ENCODE data around the gene OR51E1. TPM values are rescaled to one million over a fixed set of nuclear protein-coding genes. Genes with fewer than 3 reads are reported as not detected.

Gene OR51E1
- total RNA-seq (2014; rRNA removed; shearing (Covaris generic)): 0.09 TPM in 1 of 2 replicates, not detected in the other
- total RNA-seq (2022): not detected in 2 replicates
- Bru-seq, nascent RNA: not detected
- percentile 9 among the genes with signal in this experiment for BruChase-seq, experiment 1, labeled RNA remaining after a 6-hour chase
- BruChase-seq, experiment 2, labeled RNA remaining after a 2-hour chase: not detected
- long read RNA-seq: 0 reads

- H3K27ac ChIP-seq (ENCODE audit: low read depth, low read length, poor library complexity, severe bottlenecking): no peak within 1 kb of the TSS
- no TSS peak for BruUV-seq (replicated peaks)
Measured at GRCh38 chr11:4643682-4644081, at the start of gene OR51E1. Gene OR51E1, plus strand, starts transcription at chr11:4643982. Its CDS starts 8,545 bp downstream, at chr11:4652527.

GRCh38 chr11:4605057-4605456, 38.7 kb upstream of the OR51E1 start:
- BruUV-seq (replicated peaks): no TSS peak
- no peak overlapping the region for H3K27ac ChIP-seq (ENCODE audit: low read depth, low read length, poor library complexity, severe bottlenecking)
- ChIA-PET POLR2A (interaction anchor here (1.9 kb wide), 1 partner anchor 13 kb away, joined by 5 read pairs; no protein-coding TSS in a partner anchor), CTCF (ENCODE audit: unreplicated experiment) (no interaction called here)
- H3K4me2 ChIP-seq (ENCODE audit: low read length): no peak overlapping the region
- no peak for DNase-seq (ENCODE audit: low spot score)
- H3K9me3 ChIP-seq (ENCODE audit: low read length): peaks cover 8% of the 10 kb centered on the region; the same call in 1 of the 2 replicates
- H2AFZ ChIP-seq (ENCODE audit: low read length): no peak overlapping the region
- peaks cover 18% of the 10 kb centered on the region for H3K4me1 ChIP-seq (ENCODE audit: insufficient read depth, low read length, poor library complexity, severe bottlenecking)
- TF ChIP-seq CTCF (conservative IDR thresholded peaks at IDR 0.05; ENCODE audit: low read length) (no peak), EZH2phosphoT487 (IDR thresholded peaks at IDR 0.05; ENCODE audit: borderline replicate concordance, low read depth, low read length) (no peak)
- no peak overlapping the region for H3K4me3 ChIP-seq (ENCODE audit: low read depth, low read length, poor library complexity, severe bottlenecking)
- no peaks in the 10 kb centered on the region for H3K9me2 ChIP-seq (ENCODE audit: insufficient read depth, low read length)
- H3K79me2 ChIP-seq (ENCODE audit: insufficient read depth, low read depth, low read length): no peaks in the 10 kb centered on the region
- intact Hi-C loops (cut with micrococcal nuclease; ENCODE audit: unreplicated experiment): no loop called here
- H3K36me3 ChIP-seq (ENCODE audit: insufficient read depth, low read length): peaks cover 48% of the 10 kb centered on the region; the same call in 1 of the 2 replicates
- no peaks in the 10 kb centered on the region for H4K20me1 ChIP-seq (ENCODE audit: insufficient read depth, low read length)

More at GRCh38 chr11:4643682-4644081, at the start of gene OR51E1:
- POLR2A ChIA-PET: no interaction called here
- Histone ChIP-seq H4K20me1 (ENCODE audit: insufficient read depth, low read length) (no peaks in the 10 kb centered on the region), H3K4me3 (ENCODE audit: low read depth, low read length, poor library complexity, severe bottlenecking) (no peak within 1 kb of the TSS), H3K79me2 (ENCODE audit: insufficient read depth, low read depth, low read length) (no peaks in the 10 kb centered on the region), H3K9me2 (ENCODE audit: insufficient read depth, low read length) (no peaks in the 10 kb centered on the region), H3K4me2 (ENCODE audit: low read length) (no peak within 1 kb of the TSS), H3K9me3 (ENCODE audit: low read length) (no peaks in the 10 kb centered on the region), H3K4me1 (ENCODE audit: insufficient read depth, low read length, poor library complexity, severe bottlenecking) (no peaks in the 10 kb centered on the region), H3K36me3 (ENCODE audit: insufficient read depth, low read length) (no peaks in the 10 kb centered on the region), H2AFZ (ENCODE audit: low read length) (no peak within 1 kb of the TSS)
- TF ChIP-seq CTCF (conservative IDR thresholded peaks at IDR 0.05; ENCODE audit: low read length) (no peak), EZH2phosphoT487 (IDR thresholded peaks at IDR 0.05; ENCODE audit: borderline replicate concordance, low read depth, low read length) (no peak)
- intact Hi-C loops (cut with micrococcal nuclease; ENCODE audit: unreplicated experiment): no loop called here
- CTCF ChIA-PET (ENCODE audit: unreplicated experiment): no interaction called here
- DNase-seq (ENCODE audit: low spot score): no peak

All from OCI-LY7 (cell line).